Measurements from ENCODE around the gene PDE9A.

PDE9A gene

DNA sequence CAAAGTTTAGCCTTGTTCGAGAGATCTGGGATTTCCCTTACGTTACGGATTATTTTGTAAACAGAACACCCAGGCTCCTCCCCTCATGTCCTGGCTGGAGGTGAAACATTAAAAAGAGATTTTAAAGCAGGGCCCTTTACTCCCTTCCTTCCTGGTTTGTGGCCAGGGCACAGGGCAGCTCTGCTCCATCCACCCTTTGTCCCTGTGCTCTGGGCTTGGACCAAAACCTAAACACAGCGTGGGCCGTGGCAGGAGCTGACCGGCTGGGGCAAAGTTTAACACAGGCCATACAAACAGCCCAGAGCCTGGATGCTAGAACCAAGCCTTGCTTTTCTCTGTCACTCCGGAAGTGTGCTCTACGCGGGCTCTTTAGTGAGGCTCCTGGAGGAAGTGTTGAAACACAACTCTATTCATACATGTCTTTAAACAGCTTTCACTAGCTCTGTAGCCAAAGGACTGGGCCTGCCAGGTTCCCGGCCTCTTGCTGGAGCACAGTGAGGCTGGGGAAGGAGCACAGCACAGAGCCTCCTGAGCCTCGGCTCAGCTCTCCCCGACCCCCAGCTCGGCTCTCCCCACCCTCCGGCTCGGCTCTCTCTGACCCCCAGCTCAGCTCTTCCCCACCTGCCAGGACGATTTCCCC lies 84.7 kb downstream of the PDE9A start:
- no peak for DNase-seq (ENCODE audit: low read depth in 2 of 2)

DNA sequence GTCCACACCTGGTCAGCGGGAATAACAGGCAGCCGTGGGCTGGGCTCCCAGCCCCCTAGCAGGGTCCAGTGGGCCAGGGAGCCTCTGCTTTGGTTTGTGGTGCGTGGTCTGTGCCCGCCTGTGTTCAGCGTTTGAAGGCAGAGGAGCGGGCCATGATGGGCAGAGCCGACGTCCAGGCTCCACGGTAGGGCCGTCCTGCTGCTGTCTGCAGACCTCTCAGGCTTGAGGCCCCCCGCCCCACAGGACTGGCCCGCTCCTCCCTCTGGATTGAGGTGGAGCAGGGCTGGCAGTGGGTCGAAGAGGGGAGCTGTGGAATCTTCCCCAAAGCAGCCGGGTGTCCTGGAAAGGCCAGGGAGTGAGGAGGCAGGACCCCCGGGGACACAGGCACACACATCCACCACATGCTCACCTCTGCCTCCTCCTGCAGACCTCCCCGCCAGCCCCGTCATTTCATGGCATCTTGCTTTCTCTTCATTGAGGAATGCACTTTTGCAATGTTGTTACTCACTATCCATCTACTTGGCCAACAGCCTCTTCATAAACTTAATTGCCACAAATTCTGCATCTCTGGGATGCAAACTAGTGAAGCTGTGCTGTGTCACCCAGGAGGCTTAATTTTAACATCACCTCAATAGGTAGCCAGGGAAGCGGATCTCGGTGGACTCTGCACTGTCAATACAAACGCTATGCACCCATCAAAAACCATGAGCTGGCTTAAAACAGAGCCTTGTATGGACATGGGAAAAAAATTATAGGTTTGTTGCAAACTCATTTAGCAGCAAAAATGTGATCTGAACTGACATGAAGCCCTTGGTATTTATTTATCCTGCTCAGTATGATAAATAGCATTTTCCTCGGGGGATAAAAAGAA lies 85.9 kb downstream of the PDE9A start:
- no peak for DNase-seq (ENCODE audit: low read depth in 2 of 2)

DNA sequence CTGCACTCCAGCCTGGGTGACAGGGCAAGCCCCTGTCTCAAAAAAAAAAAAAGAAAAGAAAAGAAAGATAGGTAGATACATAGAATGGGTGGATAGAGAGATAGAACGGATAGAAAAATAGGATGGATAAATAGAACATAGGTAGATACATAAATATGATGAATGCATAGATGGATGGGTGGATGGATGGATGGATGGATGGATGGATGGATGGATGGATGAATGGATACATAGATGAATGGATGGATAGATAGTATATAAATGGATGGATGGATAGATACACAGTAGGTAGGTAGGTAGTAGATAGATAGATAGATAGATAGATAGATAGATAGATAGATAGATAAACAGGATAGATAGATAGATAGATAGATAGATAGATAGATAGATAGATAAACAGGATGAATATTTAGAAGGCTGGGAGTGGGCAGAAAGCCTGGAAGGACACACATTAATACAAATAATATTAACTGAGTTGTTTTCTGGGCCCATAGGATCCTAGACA lies 87.0 kb downstream of the PDE9A start:
- DNase-seq (ENCODE audit: low read depth in 2 of 2): no peak

DNA sequence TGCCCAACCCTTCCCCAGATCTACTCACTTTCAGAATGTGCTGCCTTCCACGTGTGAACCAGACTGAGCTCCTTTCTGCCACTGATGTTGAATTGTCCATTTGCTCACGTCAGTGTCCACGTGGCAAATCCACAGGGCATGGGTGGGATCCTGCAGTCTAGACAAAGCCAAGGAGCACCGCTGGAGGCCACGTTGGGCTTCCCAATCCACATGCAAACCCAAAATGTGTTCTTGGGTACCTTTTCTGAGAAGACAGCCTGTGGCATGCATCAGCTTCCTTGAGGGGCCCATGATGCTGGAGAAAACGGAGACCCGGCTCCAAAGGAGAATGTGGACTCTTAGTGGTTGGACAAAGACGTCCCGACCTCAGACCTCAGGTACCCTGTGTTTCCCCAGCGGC lies 87.6 kb downstream of the PDE9A start:
- DNase-seq (ENCODE audit: low read depth in 2 of 2): no peak

DNA sequence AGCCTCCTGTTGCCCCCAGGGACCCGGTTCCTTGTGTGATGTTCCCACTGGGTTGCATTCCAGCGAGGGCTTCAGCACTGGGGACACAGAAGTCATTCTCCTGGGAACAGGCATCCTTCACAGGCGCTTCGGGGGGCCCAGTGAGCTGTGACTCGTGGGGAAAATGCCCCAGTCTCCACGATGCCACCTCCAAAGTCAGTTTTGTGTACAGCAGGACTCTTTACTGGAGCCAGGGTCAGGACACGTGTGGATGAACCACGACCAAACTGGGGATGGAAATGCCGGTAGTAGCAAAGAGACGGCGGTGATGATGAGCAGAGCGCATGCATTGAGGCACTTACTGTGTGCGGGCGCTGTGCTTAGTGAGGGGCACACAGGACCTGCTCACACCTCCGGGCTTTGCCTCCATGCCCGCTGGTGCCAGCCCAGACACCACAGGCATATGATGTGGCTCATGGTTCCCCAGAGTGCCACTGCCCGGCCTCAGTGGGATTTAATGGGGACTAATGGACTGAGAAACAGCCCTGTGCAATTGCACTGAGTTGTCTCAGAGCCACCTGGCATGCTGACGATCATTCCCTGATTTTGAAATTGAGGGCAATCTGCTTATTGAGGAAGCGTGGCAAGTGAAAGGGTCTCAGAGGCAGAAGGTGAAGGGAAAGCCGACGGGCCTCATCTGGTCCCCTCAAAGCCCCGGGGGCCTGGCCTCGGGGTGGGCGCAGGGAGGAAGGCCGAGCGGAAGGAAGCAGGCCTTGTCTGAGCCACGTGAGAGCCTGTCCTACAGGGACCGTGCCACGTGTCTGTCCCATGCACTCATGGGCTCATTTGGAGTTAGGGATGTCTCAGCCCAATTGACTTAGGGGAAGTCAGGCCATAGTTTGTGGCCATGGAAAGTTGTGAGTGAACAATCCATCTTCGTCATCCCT lies 91.4 kb downstream of the PDE9A start:
- no peak for DNase-seq (ENCODE audit: low read depth in 2 of 2)

DNA sequence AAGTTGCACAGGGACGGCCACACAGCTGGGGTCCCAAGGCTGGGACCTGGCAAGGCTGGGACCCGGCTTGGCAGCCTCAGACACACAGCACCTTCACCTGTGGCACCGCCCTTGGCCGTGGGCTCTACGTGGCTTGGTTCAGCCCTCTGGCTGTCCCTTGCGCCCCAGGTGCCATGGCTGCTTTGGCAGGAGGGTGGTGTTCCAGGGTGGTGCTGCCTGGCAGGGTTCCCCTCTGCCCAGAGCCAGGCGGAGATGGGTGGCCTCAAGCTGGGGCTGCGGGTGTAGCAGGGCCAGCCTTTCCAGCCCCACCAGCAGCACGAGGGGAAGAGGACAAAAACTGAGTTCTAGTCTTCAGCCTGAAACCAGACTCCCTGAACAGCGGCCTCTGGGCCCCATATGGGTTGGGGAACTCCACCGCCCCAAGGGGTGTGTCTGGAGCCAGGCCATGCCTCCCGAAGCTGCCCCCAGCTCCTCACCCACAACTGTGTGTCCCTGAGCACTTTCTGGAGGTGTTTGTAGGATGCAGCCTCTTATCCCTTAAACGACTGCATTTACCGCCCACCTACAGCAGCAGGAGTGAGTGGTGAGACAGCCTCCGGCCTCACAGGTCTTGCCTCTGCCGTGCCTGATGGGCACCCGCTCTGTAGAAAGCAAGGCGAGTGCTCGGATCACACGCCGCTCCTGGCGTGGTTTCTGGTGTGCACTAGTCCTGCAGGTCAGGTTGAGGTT lies 92.3 kb downstream of the PDE9A start:
- DNase-seq (ENCODE audit: low read depth in 2 of 2): no peak

DNA sequence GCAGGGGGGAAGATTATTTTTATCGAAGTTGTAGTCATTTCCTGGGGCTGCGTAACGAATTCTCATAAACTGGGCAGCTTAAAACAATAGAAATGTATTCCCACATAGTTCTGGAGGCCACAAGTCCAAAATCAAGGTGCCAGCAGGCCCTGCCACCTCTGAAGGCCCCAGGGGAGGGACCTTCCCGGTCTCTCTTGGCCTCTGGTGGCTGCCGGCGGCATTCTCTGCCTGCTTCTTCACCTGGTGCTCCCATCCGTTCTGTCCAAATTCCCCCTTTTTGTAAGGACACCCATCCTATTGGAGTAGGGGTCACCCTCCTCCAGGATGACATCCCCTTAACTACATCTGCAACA lies 92.8 kb downstream of the PDE9A start:
- DNase-seq (ENCODE audit: low read depth in 2 of 2): no peak

DNA sequence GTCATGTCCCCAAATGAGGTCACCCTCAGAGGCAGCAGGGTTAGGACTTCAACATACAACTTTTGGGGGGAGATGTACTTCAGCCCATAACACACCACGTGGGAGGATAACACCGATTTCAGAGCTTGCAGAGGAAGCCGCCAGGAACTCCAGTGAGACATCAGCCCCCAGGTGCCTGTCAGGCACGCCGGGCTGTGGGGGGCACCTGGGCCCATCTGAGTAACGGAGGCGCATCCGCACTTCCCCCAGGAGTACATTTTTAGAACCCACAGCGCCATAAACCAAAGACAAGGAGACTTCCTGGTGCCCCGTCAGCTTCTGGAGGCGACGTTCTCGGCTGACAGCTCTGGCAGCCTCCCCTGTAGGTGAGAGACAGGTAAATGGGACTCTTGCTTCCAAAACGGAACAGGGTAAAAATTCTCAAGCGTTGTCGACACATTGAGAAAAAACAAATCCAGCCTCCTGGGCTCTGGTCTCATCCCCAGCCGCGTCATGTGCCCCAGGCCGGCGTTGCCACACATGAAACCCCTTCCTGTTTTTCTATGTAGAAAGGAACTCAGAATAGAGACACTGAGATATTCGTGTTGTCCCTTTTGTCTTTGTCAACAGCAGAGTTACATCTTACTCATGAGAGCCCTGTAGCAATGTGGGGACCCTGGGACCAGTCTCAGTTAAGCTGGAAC lies 93.3 kb downstream of the PDE9A start:
- peak in 1 of 2 donors; percentile 10 for DNase-seq (ENCODE audit: low read depth in 2 of 2)

DNA sequence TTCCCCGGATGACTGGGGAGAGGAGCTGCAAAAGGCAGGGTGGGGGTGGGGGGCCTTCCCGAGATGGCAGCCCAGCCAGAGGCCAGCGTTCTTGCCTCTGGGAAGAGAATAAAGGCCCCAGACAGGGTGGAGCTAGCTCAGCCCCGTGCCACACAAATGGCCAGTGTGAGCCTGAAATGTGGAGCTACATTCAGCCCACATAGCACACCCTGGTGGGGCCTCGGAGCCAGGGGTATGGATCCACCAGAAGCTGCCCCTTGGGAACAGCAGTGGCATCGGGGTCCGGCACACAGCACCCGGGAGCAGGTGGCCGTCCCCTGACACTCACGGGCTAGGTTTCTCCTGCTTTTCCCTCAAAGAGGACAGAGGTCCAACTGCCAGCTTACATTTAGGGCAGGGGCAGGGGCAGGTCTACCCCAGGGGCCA lies 93.9 kb downstream of the PDE9A start:
- DNase-seq (ENCODE audit: low read depth in 2 of 2): no peak

DNA sequence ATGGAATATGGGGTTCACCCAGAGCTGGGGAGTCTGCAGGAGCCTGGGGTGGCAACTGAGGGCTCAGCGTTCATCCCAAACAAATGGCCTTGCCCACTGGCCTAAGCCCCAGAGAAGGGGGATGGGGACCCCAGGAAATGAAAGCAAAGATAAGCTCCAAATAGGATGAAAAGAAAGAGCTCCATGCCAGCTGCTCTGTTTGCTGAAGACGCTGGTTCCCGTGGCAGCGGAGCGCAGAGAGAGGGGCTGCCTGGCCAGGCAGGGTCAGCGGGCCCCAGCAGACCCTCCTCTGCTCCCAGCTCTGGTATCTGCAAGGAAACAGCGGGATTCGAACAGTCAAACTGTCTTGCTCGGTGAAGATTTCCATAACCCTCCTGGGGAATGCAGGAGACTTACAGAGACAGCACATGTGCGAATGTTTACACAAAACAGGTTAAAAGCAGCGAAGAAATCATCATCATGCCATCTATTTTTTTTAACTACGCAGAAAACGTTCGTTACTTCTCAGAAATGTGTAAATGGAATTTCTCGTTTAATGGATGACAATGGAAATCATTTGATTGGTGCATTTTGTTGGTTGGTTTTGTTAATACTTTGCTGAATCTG lies 94.4 kb downstream of the PDE9A start:
- DNase-seq (ENCODE audit: low read depth in 2 of 2): no peak

DNA sequence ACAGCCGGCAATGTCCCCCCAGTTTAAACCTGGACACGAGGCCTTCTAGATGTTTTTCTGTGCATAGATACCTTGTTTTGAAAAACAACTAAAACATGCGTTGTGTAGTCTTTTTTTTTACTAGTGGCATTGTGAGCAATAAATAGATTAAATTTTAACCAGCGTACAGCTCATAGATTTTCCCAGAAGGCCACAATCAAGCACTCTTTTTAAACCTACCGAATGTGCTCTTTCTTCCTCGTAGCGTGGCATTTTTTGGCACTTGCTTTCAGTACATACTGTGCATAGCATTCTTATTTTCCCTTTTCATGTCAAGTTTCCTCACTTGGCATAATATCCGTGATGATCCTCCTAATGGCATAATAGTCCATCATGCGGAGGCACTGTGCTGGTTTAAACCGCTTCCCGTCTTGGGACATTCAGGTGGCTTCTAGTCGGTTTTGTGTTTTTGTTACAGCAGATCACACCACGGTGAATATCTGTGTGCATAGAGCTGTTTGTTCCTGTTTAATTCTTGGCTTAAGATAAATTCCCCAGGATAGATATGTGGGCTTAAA lies 95.3 kb downstream of the PDE9A start:
- no peak for DNase-seq (ENCODE audit: low read depth in 2 of 2)

DNA sequence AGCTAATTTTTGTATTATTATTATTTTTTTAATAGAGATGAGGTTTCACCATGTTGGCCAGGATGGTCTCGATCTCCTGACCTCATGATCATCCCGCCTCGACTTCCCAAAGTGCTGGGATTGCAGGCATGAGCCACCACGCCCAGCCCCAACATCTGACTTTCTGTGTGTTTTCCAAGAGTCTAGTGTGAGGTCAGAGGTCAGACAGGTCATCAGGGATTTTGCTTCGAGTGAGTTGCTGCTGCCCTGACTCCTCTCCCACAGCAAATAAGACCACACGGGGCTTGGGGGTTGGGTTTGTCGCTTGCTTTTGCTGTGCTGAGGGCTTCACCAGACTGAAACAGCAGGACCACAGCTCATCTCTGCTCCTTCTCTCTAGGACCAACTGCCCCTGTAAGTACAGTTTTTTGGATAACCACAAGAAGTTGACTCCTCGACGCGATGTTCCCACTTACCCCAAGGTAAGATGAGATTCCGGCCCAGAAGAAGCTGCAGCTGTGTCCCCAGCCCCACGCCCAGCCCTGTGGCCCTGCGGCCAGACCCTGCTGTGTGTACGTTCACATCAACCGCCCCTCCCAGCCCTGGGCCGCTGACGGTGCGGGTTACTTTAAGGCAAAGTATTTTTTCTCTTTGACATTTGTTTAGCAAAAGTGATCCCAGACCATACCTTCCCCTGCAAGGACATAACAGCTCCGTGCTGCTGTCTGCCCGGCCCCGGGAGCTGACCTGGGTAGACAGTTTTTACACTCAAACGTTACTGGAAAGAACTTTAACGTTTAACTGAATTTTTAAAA lies 97.5 kb downstream of the PDE9A start:
- DNase-seq (ENCODE audit: low read depth in 2 of 2): no peak

DNA sequence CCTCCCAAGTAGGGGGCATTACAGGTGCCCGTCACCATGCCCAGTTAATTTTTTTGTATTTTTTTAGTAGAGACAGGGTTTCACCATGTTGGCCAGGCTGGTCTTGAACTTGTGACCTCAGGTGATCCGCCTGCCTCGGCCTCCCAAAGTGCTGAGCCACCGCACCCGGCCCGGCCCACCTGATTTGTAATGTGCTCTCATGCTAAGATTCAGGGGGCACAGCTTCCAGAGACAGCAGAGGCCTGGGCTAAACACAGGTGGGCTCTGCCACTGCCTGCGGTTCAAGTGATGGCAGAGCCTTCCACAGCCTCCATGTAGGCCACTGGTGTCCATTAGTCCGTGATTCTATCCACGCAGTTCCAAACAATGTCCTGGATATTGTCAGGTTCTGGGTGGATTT lies 98.4 kb downstream of the PDE9A start:
- DNase-seq (ENCODE audit: low read depth in 2 of 2): no peak

DNA sequence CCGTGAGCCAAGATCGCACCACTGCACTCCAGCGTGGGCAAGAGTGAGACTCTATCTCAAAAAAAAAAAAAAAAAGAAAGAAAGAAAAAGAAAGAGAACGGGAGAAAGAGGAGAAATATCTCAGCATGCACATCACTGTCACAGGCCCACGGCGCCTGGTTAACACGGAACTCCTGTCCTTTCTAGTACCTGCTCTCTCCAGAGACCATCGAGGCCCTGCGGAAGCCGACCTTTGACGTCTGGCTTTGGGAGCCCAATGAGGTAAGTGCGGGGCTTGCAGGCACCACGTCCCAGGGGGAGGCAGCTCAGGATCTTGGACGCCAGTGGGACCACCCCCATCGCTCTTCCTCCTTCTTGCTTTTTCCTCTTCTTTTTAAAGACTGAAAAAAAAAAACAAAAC lies 100.4 kb downstream of the PDE9A start:
- no peak for DNase-seq (ENCODE audit: low read depth in 2 of 2)

DNA sequence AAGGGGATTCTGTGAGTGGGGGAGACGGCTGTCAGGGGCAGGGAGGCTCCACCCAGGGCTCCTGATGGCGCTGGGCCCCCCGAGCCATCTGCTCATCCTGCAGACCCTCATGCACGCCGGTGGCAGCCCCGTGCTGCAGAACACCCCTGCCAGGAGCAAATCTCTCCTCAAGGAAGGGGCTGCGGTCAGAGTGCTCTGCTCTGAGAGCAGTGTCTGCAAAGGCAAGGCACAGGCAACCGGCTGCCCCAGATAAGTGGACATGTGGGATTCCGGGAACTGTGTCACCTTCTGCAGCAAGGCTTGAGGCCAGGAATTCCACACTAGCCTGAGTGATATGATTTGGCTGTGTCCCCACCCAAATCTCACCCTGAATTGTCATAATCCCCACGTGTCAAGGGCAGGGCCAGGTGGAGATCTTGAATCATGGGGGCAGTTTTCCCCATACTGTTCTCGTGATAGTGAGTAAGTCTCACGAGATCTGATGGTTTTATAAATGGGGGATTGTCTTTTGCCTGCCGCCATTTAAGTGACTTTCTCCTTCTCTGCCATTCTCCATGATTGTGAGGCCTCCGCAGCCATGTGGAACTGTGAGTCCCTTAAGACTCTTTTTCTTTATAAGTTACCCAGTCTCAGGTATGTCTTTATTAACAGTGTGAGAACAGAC lies 101.0 kb downstream of the PDE9A start:
- DNase-seq (ENCODE audit: low read depth in 2 of 2): no peak

DNA sequence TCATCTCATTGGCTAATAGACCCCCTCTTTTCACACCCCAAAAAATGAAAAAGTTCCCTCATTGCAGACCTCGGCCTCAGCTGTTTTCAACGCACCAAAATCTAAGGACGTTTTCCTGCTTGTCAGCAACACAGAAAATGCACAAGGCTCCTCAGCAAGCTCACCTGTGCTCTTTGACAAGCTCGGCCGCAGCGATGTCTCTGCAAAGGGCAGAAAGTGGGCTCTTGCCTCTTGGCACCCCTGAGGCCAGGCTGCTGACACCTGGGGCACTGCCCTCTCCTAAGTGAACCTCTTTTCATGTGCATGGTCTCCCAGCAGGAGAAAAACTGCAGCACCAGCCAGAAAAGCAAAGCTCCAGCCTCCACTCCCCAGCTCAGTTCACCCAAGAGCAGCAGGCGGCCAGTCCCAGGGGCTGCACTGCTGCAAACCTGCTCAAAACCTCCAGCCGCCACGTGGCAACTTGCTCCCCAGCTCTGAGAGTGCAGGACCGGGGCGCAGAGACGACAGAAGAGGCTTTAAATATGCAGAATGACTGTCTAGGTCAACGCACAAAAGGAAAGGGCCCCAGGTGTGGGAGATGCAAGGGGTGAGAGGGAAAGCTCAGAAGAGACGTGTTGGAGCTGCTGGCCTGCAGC lies 101.7 kb downstream of the PDE9A start:
- DNase-seq (ENCODE audit: low read depth in 2 of 2): no peak

DNA sequence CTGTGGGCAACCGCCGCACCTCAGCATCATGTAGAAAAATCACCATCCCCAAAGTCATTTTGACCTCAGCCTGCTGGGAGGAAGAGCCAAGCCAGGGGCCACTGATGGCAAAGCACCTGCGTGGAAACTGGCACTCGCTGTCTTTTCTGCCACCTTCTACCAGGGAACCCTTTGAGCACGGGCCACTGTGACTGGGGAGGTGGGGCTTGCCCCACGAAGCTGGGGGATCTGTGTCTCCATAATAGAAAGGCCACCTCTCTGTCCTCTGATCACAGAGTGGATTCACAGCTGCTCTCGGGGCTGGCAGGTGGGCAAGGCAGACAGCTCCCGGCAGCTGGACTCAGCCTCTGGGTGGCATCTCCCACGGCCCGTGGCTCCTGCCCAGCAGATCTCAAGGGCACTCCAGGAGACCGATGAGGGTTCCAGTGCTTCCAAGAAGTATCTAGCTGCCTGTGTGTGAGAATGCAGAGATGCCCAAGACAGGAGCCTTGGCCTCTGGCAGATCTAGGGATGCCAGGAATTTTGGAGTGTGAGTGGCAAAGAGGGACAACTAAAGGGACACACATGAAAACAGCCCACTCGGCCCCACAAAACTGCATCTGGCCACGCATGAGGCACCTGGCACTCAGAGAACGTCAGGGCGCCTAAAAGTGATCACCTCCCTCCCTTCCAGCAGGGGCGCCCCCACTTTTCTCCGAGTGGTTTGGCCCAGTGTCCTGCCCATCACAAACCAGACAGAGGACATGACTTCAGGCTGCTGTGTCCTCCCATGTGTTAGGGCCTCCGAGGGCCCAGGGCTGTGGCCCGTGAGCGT lies 102.6 kb downstream of the PDE9A start:
- DNase-seq (ENCODE audit: low read depth in 2 of 2): no peak

Data from stimulated activated CD4-positive, alpha-beta T cell treated with anti-CD3 and anti-CD28 coated beads, Interleukin-4, amount 100 ng/mL, for 48 hours (primary cell).